ENCODE measurements around the gene MSH5. TPM values are rescaled to one million over a fixed set of nuclear protein-coding genes. Genes with fewer than 3 reads are reported as not detected.

Gene MSH5
- total and polyA plus RNA-seq, 9 of the 15 experiments (the other 6 are each of a cell fraction or from before 2014, with no cell fraction given) = 12.5 to 104 (median 46.6) TPM

- Histone ChIP-seq H3K9ac (ENCODE audit: insufficient read depth in 1 of 2, low read depth in 2 of 2, low read length in 2 of 2) (peak overlapping the region; percentile 93 to 96), H3K27ac (ENCODE audit: extremely low read depth, low read depth, low read length) (peak overlapping the region; percentile 93), H4K20me1 (replicated peaks; ENCODE audit: control insufficient read depth, insufficient read depth, low read length) (no peaks in the 10 kb centered on the region; the same call in 1 of the 2 replicates), H3K9me3 (replicated peaks; ENCODE audit: control insufficient read depth, insufficient read depth, low read depth, low read length) (no peaks in the 10 kb centered on the region), H3K79me2 (ENCODE audit: control insufficient read depth, insufficient read depth, low read length) (peaks cover 54% of the 10 kb centered on the region), H3K4me3 (peak overlapping the region; percentile 68), H3K4me1 (replicated peaks in 1 of 2; ENCODE audit: control insufficient read depth in 2 of 2, insufficient read depth in 2 of 2, low read length in 2 of 2) (peaks cover 22 to 30% of the 10 kb centered on the region in 2 experiments), H2AFZ (ENCODE audit: low read depth, low read length) (peak overlapping the region; percentile 91), H3K27me3 (ENCODE audit: control insufficient read depth in 2 of 2, insufficient read depth in 2 of 2, low read length in 2 of 2) (no peaks in the 10 kb centered on the region), H3K4me2 (ENCODE audit: insufficient read depth, low read length) (peak overlapping the region; percentile 87), H3K9me1 (ENCODE audit: control insufficient read depth, insufficient read depth, low read length) (peaks cover 5% of the 10 kb centered on the region), H3K36me3 (ENCODE audit: control insufficient read depth, insufficient read depth, low read length) (peaks cover 46% of the 10 kb centered on the region)
- FAIRE-seq = no peak
- WGBS (ENCODE audit: insufficient coverage, low coverage, missing lambda C conversion rate) = 42% methylated on average over 7 of the region's 7 CpGs
- no peak for ATAC-seq
- no peak for DNase-seq (ENCODE audit: extremely low read depth in 1 of 4, low spot score in 3 of 4)
- ChIA-PET CTCF (ENCODE audit: low intra/inter-chr PET ratio) (interaction anchor here (1.2 kb wide), 1 partner anchor 12 kb away, joined by 3 read pairs; no protein-coding TSS in a partner anchor), POLR2A (interaction anchor here (0.7 to 9.7 kb wide), 16 partner anchors 10 to 137 kb away, joined by 3 to 158 read pairs (median 10); partner anchors contain the start of genes CSNK2B, GPANK1, LY6G6C and LY6G6D)
- in situ Hi-C loops (cut with MboI) = no loop called here
- BruUV-seq (replicated peaks) = TSS peak; percentile 60
- intact Hi-C loops (cut with micrococcal nuclease) = loop anchor here (2.0 kb wide), 1 partner anchor 37 kb away; the partner anchor contains the start of gene GPANK1
- TF ChIP-seq NFIC (IDR thresholded peaks at IDR 0.05) (peak; percentile 69), SNAPC5 (CRISPR knock-in tag; IDR thresholded peaks at IDR 0.05) (no peak), RERE (CRISPR knock-in tag; IDR thresholded peaks at IDR 0.05; ENCODE audit: borderline replicate concordance) (peak; percentile 9; the same call in 1 of the 2 replicates), ZNF77 (CRISPR knock-in tag; IDR thresholded peaks at IDR 0.05) (no peak), ZFP91 (CRISPR knock-in tag; IDR thresholded peaks at IDR 0.05) (peak; percentile 58; the same call in 1 of the 2 replicates), SRF (CRISPR knock-in tag; IDR thresholded peaks at IDR 0.05) (0 out of 4 replicates have a peak, but pooled peaks of 1 of the 2 experiments have one; percentile 1), MAX (CRISPR knock-in tag; IDR thresholded peaks at IDR 0.05) (peak; percentile 68), WHSC1 (IDR thresholded peaks at IDR 0.05; ENCODE audit: low read length) (peak; percentile 64), ATF6 (CRISPR knock-in tag; IDR thresholded peaks at IDR 0.05) (0 out of 2 replicates have a peak, but pooled peaks have one; percentile 57)
Observed at GRCh38 chr6:31701666-31702404, 38.0 kb upstream of the MSH5 start.
